Endodermal cell (in vitro differentiated cells): ENCODE results near the gene NR6A1. TPM values are rescaled to one million over a fixed set of nuclear protein-coding genes. Genes with fewer than 3 reads are reported as not detected.

Experiments used
- DNase-seq: peaks from one replicate; pipeline ENCODE4 v3.0.0-alpha.2; 2017
- H3K27ac ChIP-seq: 2 replicates; pipeline ENCODE4 v1.5.1; 2013; ENCODE audit warnings: mild to moderate bottlenecking, low read depth, low read length, moderate library complexity
- H3K27me3 ChIP-seq: 2 replicates; pipeline ENCODE4 v1.6.1; 2013; ENCODE audit warnings: mild to moderate bottlenecking, low read length, moderate library complexity; ENCODE audit not compliant: insufficient read depth, control insufficient read depth, poor library complexity, severe bottlenecking
- H3K36me3 ChIP-seq: 2 replicates; pipeline ENCODE4 v1.7.0; 2013; ENCODE audit warnings: mild to moderate bottlenecking, low read length, moderate library complexity; ENCODE audit not compliant: control insufficient read depth, insufficient read depth
- H3K4me1 ChIP-seq: one replicate; pipeline ENCODE4 v1.7.0; 2013; ENCODE audit warnings: low read length; ENCODE audit not compliant: control insufficient read depth, insufficient read depth
- H3K4me3 ChIP-seq: 2 replicates; pipeline ENCODE4 v1.5.1; 2013; ENCODE audit warnings: mild to moderate bottlenecking, low read length, moderate library complexity
- H3K9ac ChIP-seq: 2 replicates; pipeline ENCODE4 v1.6.1; 2013; ENCODE audit warnings: mild to moderate bottlenecking, low read length, moderate library complexity; ENCODE audit not compliant: poor library complexity, severe bottlenecking; ENCODE audit errors: extremely low read depth
- H3K9me3 ChIP-seq: 2 replicates; pipeline ENCODE4 v1.6.1; 2013; ENCODE audit warnings: mild to moderate bottlenecking, low read length, moderate library complexity; ENCODE audit not compliant: control insufficient read depth
- H3K27ac Mint-ChIP-seq: 2 replicates; pipeline ENCODE4 v1.8.0; 2020; ENCODE audit warnings: mixed read lengths
- H3K27me3 Mint-ChIP-seq: 2 replicates; pipeline ENCODE4 v1.8.0; 2021; ENCODE audit warnings: mild to moderate bottlenecking, mixed read lengths; ENCODE audit not compliant: insufficient read depth
- H3K36me3 Mint-ChIP-seq: 2 replicates; pipeline ENCODE4 v1.8.0; 2020; ENCODE audit warnings: low read depth, mixed read lengths
- H3K4me1 Mint-ChIP-seq: 2 replicates; pipeline ENCODE4 v1.8.0; 2020; ENCODE audit warnings: mixed read lengths
- H3K4me3 Mint-ChIP-seq: 2 replicates; pipeline ENCODE4 v1.8.0; 2020; ENCODE audit warnings: mild to moderate bottlenecking, moderate library complexity, mixed read lengths
- H3K9me3 Mint-ChIP-seq: 2 replicates; pipeline ENCODE4 v1.8.0; 2020; ENCODE audit warnings: mild to moderate bottlenecking, mixed read lengths
- WGBS, 2 experiments: methylation state at CpG; one replicate each; pipeline versions ENCODE4 v1.1.5 to v1.1.7; 2013; ENCODE audit warnings: missing lambda C conversion rate in 2 of 2, mixed read lengths in 1 of 2; ENCODE audit not compliant: insufficient coverage in 1 of 2, insufficient read length in 1 of 2; 5-methylcytosine and 5-hydroxymethylcytosine counted together
- total RNA-seq, 2 donors: library from RNA; stranded (reverse); fragmentation: NEBNext Ultra II Directional in 1 of 2; extraction: Animal tissue kit (Norgen Biotek cat#: 25700) in 1 of 2; gene quantifications; 2 replicates in 1 of 2; 3 replicates in 1 of 2; pipeline ENCODE4 v1.2.1, GENCODE V29; 2021
- TF ChIP-seq, protein P1 (sequence below): fragments of 200-600 bp; sonication (generic); conservative IDR thresholded peaks from 2 replicates; pipeline ENCODE4 v1.5.0; 2021; ENCODE audit warnings: antibody characterized with exemption, mild to moderate bottlenecking

The NR6A1 gene
- total RNA-seq, 2 donors from 2014 or later: 168 to 206 TPM

DNA sequence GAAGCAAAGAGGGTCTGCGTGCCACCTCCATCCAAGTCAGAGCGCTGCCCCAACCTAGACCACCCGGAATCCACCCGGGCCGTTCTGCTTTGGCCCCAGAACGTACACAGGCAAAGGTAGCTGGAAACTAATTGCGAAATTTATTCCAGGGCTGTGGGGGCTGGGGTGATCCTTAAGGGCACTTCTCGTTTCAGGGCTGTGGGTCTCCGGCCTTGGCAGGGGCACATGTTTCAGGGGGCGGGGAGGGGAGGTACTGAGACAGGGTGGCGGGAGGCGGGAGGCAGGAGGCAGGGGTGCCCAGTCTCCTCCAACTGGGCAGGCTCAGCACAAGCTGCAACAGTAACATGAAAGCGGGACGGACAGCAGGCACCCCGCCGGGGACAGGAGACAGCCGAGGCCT, 290.0 kb downstream of the NR6A1 start:
- Histone ChIP-seq H3K27ac (no peak overlapping the region), H3K27me3 (peaks cover 43% of the 10 kb centered on the region), H3K4me1 (no peaks in the 10 kb centered on the region), H3K9ac (no peak overlapping the region), H3K4me3 (no peak overlapping the region), H3K9me3 (no peaks in the 10 kb centered on the region), H3K36me3 (no peaks in the 10 kb centered on the region)
- Mint-ChIP-seq H3K27me3 (peaks cover 70% of the 10 kb centered on the region), H3K27ac (no peak overlapping the region), H3K9me3 (no peaks in the 10 kb centered on the region), H3K4me3 (no peak overlapping the region), H3K4me1 (peaks cover 4% of the 10 kb centered on the region), H3K36me3 (no peaks in the 10 kb centered on the region)
- 90 to 91% methylated on average over 9 to 17 of the region's 17 CpGs for WGBS, 2 experiments
- TF ChIP-seq, protein P1, sequence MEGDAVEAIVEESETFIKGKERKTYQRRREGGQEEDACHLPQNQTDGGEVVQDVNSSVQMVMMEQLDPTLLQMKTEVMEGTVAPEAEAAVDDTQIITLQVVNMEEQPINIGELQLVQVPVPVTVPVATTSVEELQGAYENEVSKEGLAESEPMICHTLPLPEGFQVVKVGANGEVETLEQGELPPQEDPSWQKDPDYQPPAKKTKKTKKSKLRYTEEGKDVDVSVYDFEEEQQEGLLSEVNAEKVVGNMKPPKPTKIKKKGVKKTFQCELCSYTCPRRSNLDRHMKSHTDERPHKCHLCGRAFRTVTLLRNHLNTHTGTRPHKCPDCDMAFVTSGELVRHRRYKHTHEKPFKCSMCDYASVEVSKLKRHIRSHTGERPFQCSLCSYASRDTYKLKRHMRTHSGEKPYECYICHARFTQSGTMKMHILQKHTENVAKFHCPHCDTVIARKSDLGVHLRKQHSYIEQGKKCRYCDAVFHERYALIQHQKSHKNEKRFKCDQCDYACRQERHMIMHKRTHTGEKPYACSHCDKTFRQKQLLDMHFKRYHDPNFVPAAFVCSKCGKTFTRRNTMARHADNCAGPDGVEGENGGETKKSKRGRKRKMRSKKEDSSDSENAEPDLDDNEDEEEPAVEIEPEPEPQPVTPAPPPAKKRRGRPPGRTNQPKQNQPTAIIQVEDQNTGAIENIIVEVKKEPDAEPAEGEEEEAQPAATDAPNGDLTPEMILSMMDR: no peak
- no peak for DNase-seq

DNA sequence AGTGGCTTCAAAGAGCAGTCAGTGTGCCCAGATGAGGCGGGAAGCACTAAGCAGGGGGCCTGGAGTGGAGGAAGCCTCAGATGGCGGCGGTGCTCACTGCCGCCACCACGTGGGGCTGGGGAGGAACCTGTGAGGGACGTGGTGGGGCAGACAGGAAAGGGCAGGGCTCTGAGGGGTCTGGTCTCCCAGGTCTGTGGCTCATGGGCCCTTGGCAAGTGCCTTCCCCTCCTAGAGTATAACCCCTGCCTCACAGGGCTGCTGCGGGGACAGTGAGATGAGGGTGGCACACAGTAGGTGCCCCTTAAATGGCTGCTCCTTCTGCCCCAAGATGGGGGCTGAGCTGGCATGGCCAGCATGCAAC, 290.5 kb downstream of the NR6A1 start:
- no peaks in the 10 kb centered on the region for H3K9me3 Mint-ChIP-seq
- H3K36me3 Mint-ChIP-seq: no peaks in the 10 kb centered on the region
- no peaks in the 10 kb centered on the region for H3K36me3 ChIP-seq
- H3K4me3 ChIP-seq: no peak overlapping the region
- H3K27me3 Mint-ChIP-seq: peaks cover 71% of the 10 kb centered on the region
- H3K4me1 Mint-ChIP-seq: peaks cover 4% of the 10 kb centered on the region
- no peaks in the 10 kb centered on the region for H3K9me3 ChIP-seq
- WGBS, 2 experiments: 0 to 20% methylated on average over 1 to 7 of the region's 7 CpGs
- DNase-seq: peak; percentile 91
- H3K9ac ChIP-seq: no peak overlapping the region
- peaks cover 43% of the 10 kb centered on the region for H3K27me3 ChIP-seq
- H3K27ac ChIP-seq: no peak overlapping the region
- H3K4me3 Mint-ChIP-seq: no peak overlapping the region
- no peak overlapping the region for H3K27ac Mint-ChIP-seq
- TF ChIP-seq, protein P1: peak; percentile 79
- no peaks in the 10 kb centered on the region for H3K4me1 ChIP-seq

DNA sequence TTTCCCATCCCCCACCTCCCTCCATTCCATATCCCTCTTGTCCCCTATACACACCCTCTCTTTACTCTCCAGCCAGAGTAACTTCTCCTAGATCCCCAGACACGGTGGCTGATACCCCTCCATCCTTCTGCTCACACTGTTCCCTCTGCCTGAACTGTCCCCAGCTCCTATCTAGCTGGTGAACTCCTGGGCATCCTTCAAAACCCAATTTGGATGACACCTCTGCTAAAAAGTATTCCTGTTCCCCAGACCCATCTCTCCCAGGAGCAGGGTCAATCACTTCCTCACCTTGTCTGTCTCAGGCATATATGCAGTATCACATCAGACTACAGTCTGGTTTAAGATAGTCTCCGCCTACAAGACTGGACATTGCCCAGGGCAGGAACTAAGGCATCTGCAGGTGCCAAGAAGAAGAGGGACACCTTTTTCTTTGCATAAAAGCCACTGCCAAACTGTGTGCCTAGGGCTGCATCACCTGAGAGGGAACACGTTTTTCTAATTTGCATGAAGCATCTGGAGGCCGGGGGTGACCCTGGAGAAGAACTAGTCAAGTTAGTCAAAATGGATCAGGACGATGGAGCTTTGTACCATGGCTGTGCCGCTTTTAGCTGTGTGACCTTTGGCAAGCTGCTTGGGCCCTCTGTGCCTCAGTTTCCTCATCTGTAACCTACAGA, 291.0 kb downstream of the NR6A1 start:
- no peak for DNase-seq
- H3K27me3 Mint-ChIP-seq: peaks cover 68% of the 10 kb centered on the region
- Histone ChIP-seq H3K4me3 (no peak overlapping the region), H3K36me3 (no peaks in the 10 kb centered on the region), H3K27me3 (peaks cover 43% of the 10 kb centered on the region), H3K27ac (no peak overlapping the region), H3K9me3 (no peaks in the 10 kb centered on the region), H3K9ac (no peak overlapping the region), H3K4me1 (no peaks in the 10 kb centered on the region)
- no peaks in the 10 kb centered on the region for H3K36me3 Mint-ChIP-seq
- no peak overlapping the region for H3K4me3 Mint-ChIP-seq
- H3K27ac Mint-ChIP-seq: no peak overlapping the region
- 74 to 76% methylated on average over 6 of the region's 6 CpGs for WGBS, 2 experiments
- H3K4me1 Mint-ChIP-seq: peaks cover 2% of the 10 kb centered on the region
- TF ChIP-seq, protein P1: no peak
- no peaks in the 10 kb centered on the region for H3K9me3 Mint-ChIP-seq
